SU-DHL-6 (cell line): ENCODE measurements around the gene PCDHA4.
"Not testable (repeated sequence)": the region's sequence is repeated elsewhere in the genome, so short reads cannot be mapped to it uniquely, and the experiment has no call there.

Experiments used
- H2AFZ ChIP-seq: fragments of 200-600 bp; sonication (generic); 2 replicates; pipeline ENCODE4 v1.6.1; 2014; ENCODE audit warnings: low read depth, mild to moderate bottlenecking, moderate library complexity, mixed read lengths, antibody characterized with exemption, low read length; ENCODE audit not compliant: severe bottlenecking
- H3F3A ChIP-seq: fragments of 200-600 bp; shearing (Covaris generic); 2 replicates; pipeline ENCODE4 v1.6.0; 2016; ENCODE audit warnings: antibody characterized with exemption, mild to moderate bottlenecking; ENCODE audit not compliant: insufficient read depth
- H3K27ac ChIP-seq: fragments of 200-600 bp; sonication (generic); 2 replicates; pipeline ENCODE4 v1.5.1; 2016; ENCODE audit warnings: low read depth, mild to moderate bottlenecking, low read length, moderate library complexity, mixed read lengths
- H3K27me3 ChIP-seq: fragments of 200-600 bp; sonication (generic), shearing (Covaris generic); 2 replicates; pipeline ENCODE4 v1.6.0; 2014; ENCODE audit warnings: mild to moderate bottlenecking, low read length
- H3K36me3 ChIP-seq: fragments of 200-600 bp; sonication (generic); 2 replicates; pipeline ENCODE4 v1.6.1; 2014; ENCODE audit warnings: mild to moderate bottlenecking, low read length, mixed read lengths
- H3K4me2 ChIP-seq: fragments of 300-600, 200-600 bp; shearing (Covaris generic), sonication (generic); 2 replicates; pipeline ENCODE4 v1.6.0; 2014; ENCODE audit warnings: low read length, low read depth, mild to moderate bottlenecking; ENCODE audit not compliant: poor library complexity, severe bottlenecking
- H3K4me3 ChIP-seq: fragments of 200-600 bp; sonication (generic); 2 replicates; pipeline ENCODE4 v1.5.1; 2014; ENCODE audit warnings: antibody characterized with exemption, low read length, mild to moderate bottlenecking, mixed read lengths; ENCODE audit not compliant: insufficient read depth, poor library complexity, severe bottlenecking
- H3K79me2 ChIP-seq: fragments of 200-600 bp; sonication (generic); 2 replicates; pipeline ENCODE4 v1.6.1; 2014; ENCODE audit warnings: mild to moderate bottlenecking, low read length, moderate library complexity; ENCODE audit not compliant: insufficient read depth
- H3K9ac ChIP-seq: fragments of 200-600 bp; sonication (generic); 2 replicates; pipeline ENCODE4 v1.7.0; 2014; ENCODE audit warnings: mild to moderate bottlenecking, low read length
- H3K9me2 ChIP-seq: fragments of 200-600 bp; sonication (generic); replicated peaks from 2 replicates; pipeline ENCODE4 v1.6.1; 2014; ENCODE audit warnings: low read length; ENCODE audit not compliant: insufficient read depth
- H3K9me3 ChIP-seq: fragments of 200-600 bp; sonication (generic); 2 replicates; pipeline ENCODE4 v1.6.1; 2014; ENCODE audit warnings: low read length, mixed read lengths; ENCODE audit not compliant: insufficient read depth
- H4K20me1 ChIP-seq: fragments of 200-600 bp; sonication (generic); 2 replicates; pipeline ENCODE4 v1.6.1; 2014; ENCODE audit warnings: low read depth, mild to moderate bottlenecking, antibody characterized with exemption, low read length, moderate library complexity, mixed read lengths
- EZH2phosphoT487 ChIP-seq: fragments of 200-600 bp; sonication (generic), shearing (Covaris generic); conservative IDR thresholded peaks from 2 replicates; pipeline ENCODE4 v1.6.1; 2018; ENCODE audit warnings: mild to moderate bottlenecking, antibody characterized with exemption, low read length, moderate library complexity, mixed read lengths
- TF ChIP-seq, protein P1 (sequence below): fragments of 200-600 bp; sonication (generic); IDR thresholded peaks from one replicate; pipeline ENCODE4 v1.5.1; 2017; ENCODE audit warnings: antibody characterized with exemption, mild to moderate bottlenecking, low read length, moderate library complexity; ENCODE audit not compliant: insufficient read depth, poor library complexity, severe bottlenecking

PCDHA4 gene

DNA sequence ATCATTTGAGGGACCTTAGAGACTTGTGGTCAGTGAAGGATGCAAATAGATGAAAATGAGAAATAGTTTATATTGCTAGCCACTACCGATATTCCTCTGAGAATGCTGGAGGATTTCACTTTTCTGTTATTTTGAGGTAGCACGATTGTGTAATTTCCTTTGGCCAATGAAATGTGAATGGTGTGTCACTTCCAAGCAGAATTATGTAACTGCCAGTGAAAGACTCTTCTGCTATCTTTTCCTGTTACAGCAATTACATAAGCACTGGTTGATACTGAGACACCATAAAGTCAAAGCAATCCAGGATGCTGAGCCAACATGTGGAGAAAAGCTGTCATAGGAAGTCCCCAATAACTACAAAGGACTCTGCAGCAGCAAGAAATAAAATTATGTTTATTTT lies 15.8 kb upstream of the PCDHA4 start:
- Histone ChIP-seq H2AFZ (no peak overlapping the region), H3K9me2 (no peaks in the 10 kb centered on the region), H3K27ac (no peak overlapping the region), H3K27me3 (no peaks in the 10 kb centered on the region), H3K4me3 (no peak overlapping the region), H3K36me3 (no peaks in the 10 kb centered on the region), H3K9ac (no peak overlapping the region), H4K20me1 (no peaks in the 10 kb centered on the region), H3K9me3 (no peaks in the 10 kb centered on the region), H3K4me2 (no peak overlapping the region), H3K79me2 (no peaks in the 10 kb centered on the region), H3F3A (no peaks in the 10 kb centered on the region)
- TF ChIP-seq, protein P1, sequence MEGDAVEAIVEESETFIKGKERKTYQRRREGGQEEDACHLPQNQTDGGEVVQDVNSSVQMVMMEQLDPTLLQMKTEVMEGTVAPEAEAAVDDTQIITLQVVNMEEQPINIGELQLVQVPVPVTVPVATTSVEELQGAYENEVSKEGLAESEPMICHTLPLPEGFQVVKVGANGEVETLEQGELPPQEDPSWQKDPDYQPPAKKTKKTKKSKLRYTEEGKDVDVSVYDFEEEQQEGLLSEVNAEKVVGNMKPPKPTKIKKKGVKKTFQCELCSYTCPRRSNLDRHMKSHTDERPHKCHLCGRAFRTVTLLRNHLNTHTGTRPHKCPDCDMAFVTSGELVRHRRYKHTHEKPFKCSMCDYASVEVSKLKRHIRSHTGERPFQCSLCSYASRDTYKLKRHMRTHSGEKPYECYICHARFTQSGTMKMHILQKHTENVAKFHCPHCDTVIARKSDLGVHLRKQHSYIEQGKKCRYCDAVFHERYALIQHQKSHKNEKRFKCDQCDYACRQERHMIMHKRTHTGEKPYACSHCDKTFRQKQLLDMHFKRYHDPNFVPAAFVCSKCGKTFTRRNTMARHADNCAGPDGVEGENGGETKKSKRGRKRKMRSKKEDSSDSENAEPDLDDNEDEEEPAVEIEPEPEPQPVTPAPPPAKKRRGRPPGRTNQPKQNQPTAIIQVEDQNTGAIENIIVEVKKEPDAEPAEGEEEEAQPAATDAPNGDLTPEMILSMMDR: no peak
- no peak for TF ChIP-seq EZH2phosphoT487

DNA sequence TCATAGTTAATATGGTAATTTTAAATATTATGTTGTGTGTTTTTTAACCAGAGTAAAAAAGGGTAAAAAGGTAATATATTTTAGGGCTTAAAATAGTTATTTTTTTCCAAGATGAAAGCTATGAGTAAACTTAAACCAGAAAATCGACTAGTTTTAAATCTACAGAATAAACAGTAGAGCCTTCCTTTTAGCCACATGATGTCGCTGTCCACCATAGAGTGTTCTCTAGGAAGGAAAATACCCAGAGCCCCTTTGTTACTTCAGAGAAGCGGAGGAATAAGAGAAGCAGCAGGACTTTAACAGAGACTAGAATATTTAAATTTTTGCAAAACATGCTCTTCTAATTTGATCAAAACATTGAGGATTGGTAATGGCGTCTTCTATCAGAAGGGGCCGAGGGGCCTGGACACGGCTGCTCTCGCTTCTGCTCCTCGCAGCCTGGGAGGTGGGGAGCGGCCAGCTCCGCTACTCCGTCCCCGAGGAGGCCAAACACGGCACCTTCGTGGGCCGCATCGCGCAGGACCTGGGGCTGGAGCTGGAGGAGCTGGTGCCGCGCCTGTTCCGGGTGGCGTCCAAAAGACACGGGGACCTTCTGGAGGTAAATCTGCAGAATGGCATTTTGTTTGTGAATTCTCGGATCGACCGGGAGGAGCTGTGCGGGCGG lies 12.1 kb upstream of the PCDHA4 start, which contains the start of gene PCDHA2:
Gene PCDHA2, plus strand, starts transcription at position 258 of the 664 bp plus-strand sequence.
- H4K20me1 ChIP-seq: no peaks in the 10 kb centered on the region
- no peak for TF ChIP-seq EZH2phosphoT487
- TF ChIP-seq, protein P1: no peak
- H3K4me2 ChIP-seq: no peak within 1 kb of the TSS
- no peaks in the 10 kb centered on the region for H3K36me3 ChIP-seq
- no peaks in the 10 kb centered on the region for H3K9me2 ChIP-seq
- H3K9me3 ChIP-seq: no peaks in the 10 kb centered on the region
- no peak within 1 kb of the TSS for H3K9ac ChIP-seq
- no peaks in the 10 kb centered on the region for H3F3A ChIP-seq
- H3K79me2 ChIP-seq: no peaks in the 10 kb centered on the region
- H3K27me3 ChIP-seq: no peaks in the 10 kb centered on the region
- no peak within 1 kb of the TSS for H2AFZ ChIP-seq
- H3K27ac ChIP-seq: no peak within 1 kb of the TSS
- no peak within 1 kb of the TSS for H3K4me3 ChIP-seq

DNA sequence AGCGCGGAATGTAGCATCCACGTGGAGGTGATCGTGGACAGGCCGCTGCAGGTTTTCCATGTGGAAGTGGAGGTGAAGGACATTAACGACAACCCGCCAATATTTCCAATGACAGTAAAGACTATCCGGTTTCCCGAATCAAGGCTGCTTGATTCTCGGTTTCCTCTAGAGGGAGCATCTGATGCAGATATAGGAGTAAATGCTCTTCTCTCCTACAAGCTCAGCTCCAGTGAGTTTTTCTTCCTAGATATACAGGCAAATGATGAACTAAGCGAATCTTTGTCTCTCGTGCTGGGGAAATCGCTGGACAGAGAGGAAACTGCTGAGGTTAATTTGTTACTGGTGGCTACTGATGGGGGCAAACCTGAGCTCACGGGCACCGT lies 11.6 kb upstream of the PCDHA4 start:
- no peaks in the 10 kb centered on the region for H3K79me2 ChIP-seq
- no peak overlapping the region for H3K4me3 ChIP-seq
- H3K9ac ChIP-seq: no peak overlapping the region
- H3F3A ChIP-seq: no peaks in the 10 kb centered on the region
- H3K36me3 ChIP-seq: no peaks in the 10 kb centered on the region
- no peaks in the 10 kb centered on the region for H4K20me1 ChIP-seq
- no peaks in the 10 kb centered on the region for H3K9me2 ChIP-seq
- no peaks in the 10 kb centered on the region for H3K27me3 ChIP-seq
- H3K27ac ChIP-seq: no peak overlapping the region
- TF ChIP-seq, protein P1: no peak
- TF ChIP-seq EZH2phosphoT487: no peak
- no peaks in the 10 kb centered on the region for H3K9me3 ChIP-seq
- no peak overlapping the region for H2AFZ ChIP-seq
- H3K4me2 ChIP-seq: no peak overlapping the region

DNA sequence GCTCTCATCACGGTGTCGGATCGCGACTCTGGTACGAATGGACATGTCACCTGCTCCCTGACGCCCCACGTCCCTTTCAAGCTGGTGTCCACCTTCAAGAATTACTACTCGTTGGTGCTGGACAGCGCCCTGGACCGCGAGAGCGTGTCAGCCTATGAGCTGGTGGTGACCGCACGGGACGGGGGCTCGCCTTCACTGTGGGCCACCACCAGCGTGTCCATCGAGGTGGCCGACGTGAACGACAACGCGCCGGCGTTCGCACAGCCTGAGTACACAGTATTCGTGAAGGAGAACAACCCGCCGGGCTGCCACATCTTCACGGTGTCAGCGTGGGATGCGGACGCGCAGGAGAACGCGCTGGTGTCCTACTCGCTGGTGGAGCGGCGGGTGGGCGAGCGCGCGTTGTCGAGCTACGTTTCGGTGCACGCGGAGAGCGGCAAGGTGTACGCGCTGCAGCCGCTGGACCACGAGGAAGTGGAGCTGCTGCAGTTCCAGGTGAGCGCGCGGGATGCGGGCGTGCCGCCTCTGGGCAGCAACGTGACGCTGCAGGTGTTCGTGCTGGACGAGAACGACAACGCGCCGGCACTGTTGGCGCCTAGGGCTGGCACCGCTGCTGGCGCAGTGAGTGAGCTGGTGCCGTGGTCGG lies 10.7 kb upstream of the PCDHA4 start:
- H3K36me3 ChIP-seq, H3F3A ChIP-seq, H3K27me3 ChIP-seq, H4K20me1 ChIP-seq, H3K9me3 ChIP-seq, H3K4me3 ChIP-seq, H3K27ac ChIP-seq, H3K9ac ChIP-seq, H2AFZ ChIP-seq, H3K9me2 ChIP-seq, H3K79me2 ChIP-seq, H3K4me2 ChIP-seq: not testable (repeated sequence)
